ENCODE results near the gene RAB31. TPM values are rescaled to one million over a fixed set of nuclear protein-coding genes. Genes with fewer than 3 reads are reported as not detected.

The RAB31 gene
- total and polyA plus RNA-seq, 12 donors: 46.6 to 365 (median 136) TPM

GRCh38 chr18:9910071-9910470 lies 202.0 kb downstream of the RAB31 start:
- no peaks in the 10 kb centered on the region for H3K27me3 ChIP-seq
- H3K9me3 ChIP-seq (replicated peaks in 1 of 3): no peaks in the 10 kb centered on the region
- no peak overlapping the region for H3K27ac ChIP-seq
- no peak for TF ChIP-seq CTCF (IDR thresholded peaks at IDR 0.05)
- TF ChIP-seq POLR2A (IDR thresholded peaks at IDR 0.05): no peak
- no peak for DNase-seq
- no peaks in the 10 kb centered on the region for H3K36me3 ChIP-seq (replicated peaks in 1 of 2)
- intact Hi-C loops (cut with DNase I): no loop called here
- no peaks in the 10 kb centered on the region for H3K4me1 ChIP-seq (replicated peaks in 1 of 2)
- H3K4me3 ChIP-seq: no peak overlapping the region

GRCh38 chr18:9910661-9911060 lies 202.6 kb downstream of the RAB31 start:
- intact Hi-C loops (cut with DNase I): no loop called here
- Histone ChIP-seq H3K4me3 (no peak overlapping the region), H3K9me3 (replicated peaks in 1 of 3) (no peaks in the 10 kb centered on the region), H3K4me1 (replicated peaks in 1 of 2) (peaks cover 0 to under 1% of the 10 kb centered on the region in 2 donors), H3K27me3 (no peaks in the 10 kb centered on the region), H3K27ac (no peak overlapping the region), H3K36me3 (replicated peaks in 1 of 2) (no peaks in the 10 kb centered on the region)
- no peak for DNase-seq
- TF ChIP-seq POLR2A (IDR thresholded peaks at IDR 0.05): no peak
- 79 to 92% (median 86%) methylated on average over 2 of the region's 2 CpGs for WGBS, 4 donors

GRCh38 chr18:9911226-9911625 lies 203.1 kb downstream of the RAB31 start:
- intact Hi-C loops (cut with DNase I): no loop called here
- no peaks in the 10 kb centered on the region for H3K9me3 ChIP-seq (replicated peaks in 1 of 3)
- no peak for TF ChIP-seq POLR2A (IDR thresholded peaks at IDR 0.05)
- no peak for TF ChIP-seq CTCF (IDR thresholded peaks at IDR 0.05)
- no peaks in the 10 kb centered on the region for H3K27me3 ChIP-seq
- H3K27ac ChIP-seq: no peak overlapping the region
- H3K4me1 ChIP-seq (replicated peaks in 1 of 2): peaks cover 0 to 6% of the 10 kb centered on the region in 2 donors
- no peak overlapping the region for H3K4me3 ChIP-seq
- DNase-seq: no peak
- H3K36me3 ChIP-seq (replicated peaks in 1 of 2): no peaks in the 10 kb centered on the region
- WGBS, 4 donors: 91 to 96% (median 93%) methylated on average over 5 of the region's 5 CpGs

Small RNA genes lying within 50 kb of the gene (small RNA-seq; reads per million reads assigned to genes)
- gene RN7SL862P (0 reads per million in 2 donors), gene RNA5SP449 (0 reads per million in 2 donors)

Other genes with a start within 250 kb of the RAB31 start
- gene RALBP1, start 232.8 kb upstream of the RAB31 start, total RNA-seq: 10 to 100 TPM; 36.7 to 59.9 (median 47.1) TPM
- 10 to 100 TPM; 22.5 to 56.9 (median 24.6) TPM for gene RALBP1, start 232.8 kb upstream of the RAB31 start, polyA plus RNA-seq
- gene PPP4R1, start 93.7 kb upstream of the RAB31 start, total RNA-seq: 100 to 1,000 TPM in 1 of 9 donors, 10 to 100 TPM in 8; 22.8 to 104 (median 62.2) TPM
- gene PPP4R1, start 93.7 kb upstream of the RAB31 start, polyA plus RNA-seq: 10 to 100 TPM; 25.7 to 56.4 (median 36.1) TPM
- gene TXNDC2, start 177.7 kb downstream of the RAB31 start, total RNA-seq: under 1 TPM in 6 of 9 donors, not detected in 3; 0.08 to 0.43 (median 0.23) TPM
- gene TXNDC2, start 177.7 kb downstream of the RAB31 start, polyA plus RNA-seq: under 1 TPM in 1 of 3 donors, not detected in 2; 0.22 TPM
- gene VAPA, start 205.7 kb downstream of the RAB31 start, total RNA-seq: 100 to 1,000 TPM; 324 to 894 (median 440) TPM
- 100 to 1,000 TPM in 2 of 3 donors, 10 to 100 TPM in 1; 71.3 to 900 (median 120) TPM for gene VAPA, start 205.7 kb downstream of the RAB31 start, polyA plus RNA-seq